HG02885 (cell line): Measurements from ENCODE around the gene NELFA.
"Not testable (repeated sequence)": the region's sequence is repeated elsewhere in the genome, so short reads cannot be mapped to it uniquely, and the experiment has no call there.

ENCODE experiments used
- ATAC-seq: cut with Tn5 transposase; IDR thresholded peaks from one replicate; pipeline ENCODE4 v1.9.1; 2021; ENCODE audit warnings: mild to moderate bottlenecking; ENCODE audit not compliant: unreplicated experiment, poor library complexity

Gene NELFA

DNA sequence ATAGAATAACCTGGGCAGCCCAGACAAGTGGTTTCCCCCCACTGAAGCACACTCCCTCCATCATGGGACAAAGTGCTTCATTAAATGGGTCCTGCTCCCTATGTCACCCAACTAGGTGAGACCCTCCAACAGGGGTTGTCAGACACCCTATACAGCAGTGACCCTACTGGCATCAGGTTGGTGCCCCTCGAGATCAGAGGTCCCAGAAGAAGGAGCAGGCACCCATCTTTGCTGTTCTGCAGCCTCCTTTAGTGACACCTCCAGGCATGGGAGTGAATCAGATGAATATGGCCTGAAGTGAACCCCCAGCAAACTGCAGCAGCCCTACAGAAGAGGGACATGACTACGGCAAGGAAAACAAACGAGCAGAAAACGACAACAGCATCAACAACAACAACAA lies 11.1 kb downstream of the NELFA start:
- ATAC-seq = no peak

DNA sequence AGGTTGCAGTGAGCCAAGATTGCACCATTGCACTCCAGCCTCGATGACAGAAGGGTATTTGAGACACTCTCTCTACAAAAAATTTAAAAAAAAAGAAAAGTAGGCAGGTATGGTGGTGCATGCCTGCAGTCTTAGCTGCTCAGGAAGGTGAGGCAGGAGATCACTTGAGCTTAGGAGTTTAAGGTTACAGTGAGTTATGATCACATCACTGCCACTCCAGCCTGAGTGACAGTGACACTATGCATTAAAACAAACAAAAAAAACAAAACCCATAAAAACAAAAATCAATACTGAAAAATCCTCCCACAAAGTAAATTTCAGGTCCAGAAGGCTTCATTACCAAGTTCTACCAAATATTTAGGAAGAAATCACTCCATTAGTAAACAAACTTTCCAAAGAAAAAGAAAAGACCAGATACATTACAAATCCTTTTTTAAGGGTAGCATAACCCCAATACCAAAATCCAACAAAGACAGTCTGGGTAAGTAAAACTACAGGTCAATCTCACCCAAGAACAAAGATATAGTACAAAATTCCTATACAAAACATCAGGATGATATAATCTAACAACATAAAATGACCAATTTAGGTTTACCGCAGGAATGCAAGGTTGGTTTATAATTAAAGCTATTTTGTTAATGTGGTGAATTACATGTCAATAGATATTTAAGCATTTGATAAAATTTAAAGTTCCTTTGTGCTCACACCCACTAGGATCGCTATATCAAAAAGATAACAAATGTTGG lies 11.7 kb downstream of the NELFA start:
- no peak for ATAC-seq

GRCh38 chr4:1994938-1995337 lies 13.8 kb downstream of the NELFA start:
- ATAC-seq = no peak

GRCh38 chr4:1993718-1994516 lies 14.9 kb downstream of the NELFA start:
- not testable (repeated sequence) for ATAC-seq

GRCh38 chr4:1993169-1993516 lies 15.6 kb downstream of the NELFA start:
- ATAC-seq = no peak

- no peak for ATAC-seq
These were observed 16.2 kb downstream of the NELFA start for GRCh38 chr4:1992468-1993168.

GRCh38 chr4:1991596-1992434 lies 17.0 kb downstream of the NELFA start:
- no peak for ATAC-seq

- ATAC-seq = no peak
These were observed 17.7 kb downstream of the NELFA start for GRCh38 chr4:1991087-1991486.

DNA sequence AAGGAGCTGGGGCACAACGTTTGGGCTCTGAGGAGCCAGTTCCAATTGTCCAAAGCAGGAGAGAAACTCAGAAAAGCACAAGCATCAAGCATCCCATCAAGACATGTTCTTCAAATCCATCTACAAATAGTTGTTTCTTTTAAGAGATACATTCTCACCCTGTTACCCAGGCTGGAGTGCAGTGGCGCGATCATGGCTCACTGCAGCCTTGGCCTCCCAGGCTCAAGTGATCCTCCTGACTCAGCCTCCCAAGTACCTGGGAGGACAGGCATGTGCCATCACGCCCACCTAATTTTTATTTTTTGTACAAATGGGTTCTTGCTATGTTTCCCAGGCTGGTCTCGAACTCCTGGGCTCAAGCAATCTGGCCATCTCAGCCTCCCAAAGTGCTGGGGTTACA lies 18.1 kb downstream of the NELFA start:
- ATAC-seq = no peak

GRCh38 chr4:1990348-1990645 lies 18.5 kb downstream of the NELFA start:
- no peak for ATAC-seq

DNA sequence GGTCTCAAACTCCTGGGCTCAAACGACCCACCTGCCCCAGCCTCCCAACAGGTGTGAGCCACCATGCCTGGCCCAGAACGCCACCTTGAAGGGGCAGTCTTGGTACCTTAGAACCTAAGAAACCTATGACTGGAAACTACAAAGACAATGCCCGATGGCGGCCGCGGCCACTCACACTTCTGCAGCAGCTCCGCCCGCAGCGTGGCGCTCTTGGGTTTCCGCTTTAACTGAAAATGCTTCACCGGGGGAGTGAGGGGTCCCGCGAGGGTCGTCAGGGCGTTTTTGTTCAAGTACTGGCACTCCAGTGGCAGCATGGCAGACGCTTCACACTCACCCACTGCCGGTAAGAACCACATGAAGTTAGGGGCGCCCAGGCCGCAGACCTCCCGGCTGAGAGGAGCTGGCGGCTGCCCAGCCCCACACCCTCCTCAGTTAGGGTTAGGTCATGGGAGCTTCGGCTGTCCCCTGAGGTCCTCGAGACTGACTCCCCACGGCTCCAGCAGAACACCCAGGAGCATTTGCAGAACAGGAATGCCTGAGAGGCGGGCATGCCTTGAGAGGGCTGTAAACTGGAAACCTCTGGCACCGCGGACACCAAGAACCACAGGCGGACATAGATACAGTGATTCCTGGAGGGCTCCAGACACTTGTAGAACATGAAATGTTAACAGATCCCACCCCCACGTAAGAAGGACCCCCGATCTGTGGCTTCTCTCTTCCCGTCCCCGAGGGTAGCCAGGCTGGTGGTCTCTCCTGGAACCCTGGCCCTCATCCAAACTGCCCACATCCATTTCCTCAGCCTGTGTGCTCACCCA lies 19.0 kb downstream of the NELFA start:
- ATAC-seq = no peak

DNA sequence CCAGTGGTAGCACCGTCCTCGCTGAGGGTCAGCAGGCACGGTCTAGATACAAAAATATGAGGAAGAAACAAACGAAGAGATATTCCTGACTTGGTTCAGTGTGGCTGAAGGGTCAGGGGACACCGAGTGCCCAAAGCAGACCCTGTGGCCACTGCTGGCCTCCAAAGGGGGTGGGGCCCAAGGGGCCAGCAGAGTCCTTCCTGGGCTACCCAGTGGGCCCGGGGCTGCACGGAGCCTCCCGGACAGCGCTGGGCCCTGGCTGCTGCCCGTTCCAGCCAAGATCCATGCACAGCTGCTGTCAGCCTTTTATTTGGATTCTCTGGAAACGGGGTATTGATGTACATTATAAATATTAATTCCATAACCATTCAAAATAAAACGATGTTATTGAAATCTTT lies 20.4 kb downstream of the NELFA start:
- ATAC-seq = no peak

- ATAC-seq = no peak
These were observed 20.9 kb downstream of the NELFA start for GRCh38 chr4:1987721-1988326.

DNA sequence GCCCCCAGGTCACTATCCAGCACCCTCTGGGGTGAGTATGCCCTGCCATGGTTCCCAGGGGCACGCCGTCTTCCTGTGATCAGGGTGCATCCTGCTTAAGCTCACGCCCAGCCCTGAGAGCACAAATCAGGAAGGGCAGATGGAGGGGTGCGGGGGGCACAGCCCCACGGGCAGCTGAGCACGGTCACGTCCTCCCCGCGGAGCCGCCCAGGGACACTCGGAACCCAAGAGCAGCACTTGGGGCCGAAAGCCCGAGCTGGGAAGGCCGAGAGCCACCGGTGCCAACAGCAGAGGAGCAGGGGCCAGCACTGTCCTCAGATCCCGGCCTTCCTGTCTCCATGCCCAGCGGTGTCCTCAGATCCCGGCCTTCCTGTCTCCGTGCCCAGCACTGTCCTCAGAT lies 21.5 kb downstream of the NELFA start:
- no peak for ATAC-seq

DNA sequence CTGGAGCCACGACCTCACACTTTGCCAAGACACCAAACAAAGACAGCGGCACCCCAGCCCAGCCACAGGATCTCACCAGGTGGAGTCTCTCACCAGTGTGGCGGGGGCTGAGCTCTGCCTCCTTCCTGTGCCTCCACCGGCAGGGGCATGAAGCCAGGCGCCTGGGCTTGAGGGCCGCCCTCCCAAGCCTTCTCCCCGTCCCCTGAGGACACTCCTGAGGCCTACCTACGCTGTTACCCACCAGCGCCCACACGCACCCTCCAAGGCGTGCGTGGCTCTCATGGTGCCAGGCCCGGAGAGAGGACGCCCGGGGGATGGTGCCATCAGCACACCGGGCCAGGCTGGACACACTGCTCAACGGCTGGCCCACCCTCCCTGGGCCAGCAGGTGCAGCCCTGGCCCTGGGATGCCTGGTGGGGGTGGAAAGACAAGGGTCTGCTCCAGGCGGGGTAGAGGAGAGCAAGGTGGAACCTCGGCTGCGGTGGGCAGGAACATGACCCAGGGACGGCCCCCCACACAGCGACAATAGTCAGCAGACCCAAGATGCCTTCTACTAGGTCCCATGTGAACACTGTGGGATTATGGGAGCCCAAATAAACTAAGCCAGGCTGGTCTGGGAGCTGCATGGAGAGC lies 22.1 kb downstream of the NELFA start:
- no peak for ATAC-seq

DNA sequence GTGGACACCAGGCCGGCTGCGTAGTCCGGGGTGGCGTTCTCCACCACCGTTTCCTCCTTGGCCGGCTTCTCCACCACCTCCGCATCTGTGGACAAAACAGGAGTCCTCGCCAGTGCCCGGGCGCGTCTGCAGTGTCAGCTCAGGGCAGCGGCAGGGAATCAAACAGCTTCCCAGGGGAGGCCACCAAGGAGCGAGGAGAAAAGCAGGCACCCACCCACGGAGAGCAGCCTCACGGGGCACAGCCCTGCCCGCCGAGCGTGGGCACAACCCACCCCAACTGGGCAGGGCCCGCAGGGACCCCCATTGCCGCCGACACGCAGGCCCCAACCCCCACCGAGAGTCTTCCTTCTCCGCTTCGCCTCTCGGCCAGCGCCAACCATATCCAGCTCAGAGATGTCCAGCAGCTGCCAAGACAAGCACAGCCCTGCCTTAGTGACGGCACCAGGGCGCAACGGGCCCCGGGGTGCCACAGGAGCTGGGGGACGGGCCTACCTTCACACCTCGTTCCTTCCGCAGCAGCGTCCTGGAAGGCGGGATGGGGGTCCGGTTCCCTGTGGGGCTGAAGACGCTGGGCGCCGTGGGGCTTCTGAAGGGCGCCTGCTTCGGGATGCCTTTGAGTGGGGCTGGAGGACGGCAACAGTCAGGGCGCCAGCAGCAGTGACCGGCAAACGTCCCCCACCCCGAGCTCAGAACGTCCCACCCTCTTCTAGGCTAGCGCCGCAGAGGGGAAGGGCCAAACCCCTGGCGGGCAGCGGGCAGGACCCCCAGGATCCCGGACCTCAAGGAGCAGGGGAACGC lies 22.8 kb downstream of the NELFA start:
- ATAC-seq = no peak

GRCh38 chr4:1985294-1985693 lies 23.5 kb downstream of the NELFA start:
- no peak for ATAC-seq
